Testis (tissue), 2 donors: ENCODE measurements around the gene PDE6G.

Experiments
- POLR2A ChIP-seq: fragments of 450-650 bp; IDR thresholded peaks from one replicate; pipeline ENCODE4 v1.6.1; 2017; ENCODE audit warnings: antibody characterized with exemption, mild to moderate bottlenecking, moderate library complexity
- TF ChIP-seq, protein P1 (sequence below), 3 experiments: fragments of 450-650 bp in 2 of 3; fragments of 200-600 bp in 1 of 3; sonication (generic) in 1 of 3; IDR thresholded peaks; one replicate each; pipeline ENCODE4 v1.5.1; 2016 to 2019; ENCODE audit warnings: antibody characterized with exemption in 3 of 3, mild to moderate bottlenecking in 2 of 3, moderate library complexity in 1 of 3

DNA sequence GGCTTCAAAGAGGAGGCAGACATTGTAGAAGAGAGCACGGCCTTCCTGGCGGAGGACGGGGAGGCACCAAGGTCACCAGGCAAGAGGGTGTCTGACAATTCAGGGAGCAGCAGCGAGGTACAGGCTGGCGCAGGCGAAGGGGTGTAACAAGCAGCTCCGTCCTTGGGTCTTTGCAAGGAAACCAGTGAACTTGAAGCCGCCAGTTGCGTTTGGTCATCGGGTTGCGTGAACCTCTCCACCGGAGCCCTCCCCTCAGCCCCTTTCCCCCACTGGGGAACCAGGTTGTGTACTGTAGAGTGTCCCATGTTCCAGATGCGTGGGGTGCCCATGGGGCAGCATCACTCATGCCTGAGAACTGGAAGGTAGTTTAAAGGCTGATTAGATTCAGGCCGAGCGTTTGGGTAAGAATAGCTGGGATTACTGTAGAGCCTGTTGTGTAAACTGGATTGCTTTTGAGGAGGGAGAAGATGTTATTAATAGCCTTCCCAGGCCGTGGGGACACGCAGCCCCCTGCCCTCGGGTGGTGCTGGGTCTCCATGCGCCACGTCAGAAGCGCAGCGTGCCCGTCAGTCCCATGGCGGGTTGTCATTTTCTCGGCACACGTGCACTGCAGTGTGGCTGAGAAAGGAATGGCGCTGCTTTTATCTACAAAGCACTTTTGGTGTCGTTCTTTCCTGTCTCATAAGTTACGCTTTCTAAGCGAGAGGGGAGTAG lies 49.3 kb upstream of the PDE6G start:
- no peak for TF ChIP-seq POLR2A
- TF ChIP-seq, protein P1, sequence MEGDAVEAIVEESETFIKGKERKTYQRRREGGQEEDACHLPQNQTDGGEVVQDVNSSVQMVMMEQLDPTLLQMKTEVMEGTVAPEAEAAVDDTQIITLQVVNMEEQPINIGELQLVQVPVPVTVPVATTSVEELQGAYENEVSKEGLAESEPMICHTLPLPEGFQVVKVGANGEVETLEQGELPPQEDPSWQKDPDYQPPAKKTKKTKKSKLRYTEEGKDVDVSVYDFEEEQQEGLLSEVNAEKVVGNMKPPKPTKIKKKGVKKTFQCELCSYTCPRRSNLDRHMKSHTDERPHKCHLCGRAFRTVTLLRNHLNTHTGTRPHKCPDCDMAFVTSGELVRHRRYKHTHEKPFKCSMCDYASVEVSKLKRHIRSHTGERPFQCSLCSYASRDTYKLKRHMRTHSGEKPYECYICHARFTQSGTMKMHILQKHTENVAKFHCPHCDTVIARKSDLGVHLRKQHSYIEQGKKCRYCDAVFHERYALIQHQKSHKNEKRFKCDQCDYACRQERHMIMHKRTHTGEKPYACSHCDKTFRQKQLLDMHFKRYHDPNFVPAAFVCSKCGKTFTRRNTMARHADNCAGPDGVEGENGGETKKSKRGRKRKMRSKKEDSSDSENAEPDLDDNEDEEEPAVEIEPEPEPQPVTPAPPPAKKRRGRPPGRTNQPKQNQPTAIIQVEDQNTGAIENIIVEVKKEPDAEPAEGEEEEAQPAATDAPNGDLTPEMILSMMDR (IDR thresholded peaks at IDR 0.05), result no peak
